HG02885 (cell line): Measurements from ENCODE around the gene GGA1.
A peak's percentile ranks its signal among the peaks of the same experiment; 100 is the strongest.

ENCODE experiments used
- ATAC-seq: cut with Tn5 transposase; IDR thresholded peaks from one replicate; pipeline ENCODE4 v1.9.1; 2021; ENCODE audit warnings: mild to moderate bottlenecking; ENCODE audit not compliant: unreplicated experiment, poor library complexity

GGA1 gene

GRCh38 chr22:37608477-37609239 is at the start of gene GGA1:
TSS of gene GGA1 (plus strand) at chr22:37608834. CDS start at chr22:37608861, 27 bp downstream.
- peak; percentile 82 for ATAC-seq

- no peak for ATAC-seq
These were observed 49.1 kb upstream of the GGA1 start for GRCh38 chr22:37559521-37559900.

DNA sequence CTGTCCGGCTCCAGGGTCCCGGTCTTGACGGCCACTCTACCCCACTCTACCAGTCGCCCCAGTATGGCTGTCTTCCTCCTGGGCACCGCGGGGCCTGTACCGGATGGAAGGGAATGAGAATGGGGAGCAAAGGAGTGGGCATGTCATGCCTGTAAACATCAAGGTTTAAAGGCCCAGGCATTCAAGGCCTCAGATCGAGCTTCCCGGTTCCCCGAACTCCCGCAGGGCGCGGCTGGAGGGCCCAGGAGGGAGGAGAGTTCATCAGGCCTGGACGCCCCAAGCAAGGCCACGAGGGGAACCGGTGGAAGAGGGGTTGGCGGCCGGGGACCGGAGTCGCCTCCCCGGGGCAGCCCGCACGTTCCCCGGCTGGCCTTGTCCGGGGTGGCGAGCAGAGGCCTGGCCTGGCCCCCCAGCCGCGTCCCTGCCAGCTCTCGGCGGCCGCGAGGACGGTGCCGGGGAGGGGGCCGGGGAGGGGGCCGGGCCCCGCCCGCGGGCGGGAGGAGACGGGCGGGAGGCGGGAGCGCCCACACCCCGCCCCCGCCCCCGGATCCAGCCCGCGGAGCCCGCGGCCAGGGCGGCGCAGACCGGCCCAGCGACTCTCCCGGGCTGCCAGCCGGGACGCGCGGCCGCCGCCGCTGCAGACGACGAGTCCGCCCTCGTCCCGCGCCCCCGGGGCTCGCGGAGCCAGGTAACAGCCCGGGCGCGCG is 48.6 kb upstream of the GGA1 start, which contains the start of gene CDC42EP1:
Gene CDC42EP1 (plus strand): TSS at position 580 of the 707 bp plus-strand sequence. CDS start 5,870 bp downstream, outside the sequence.
- no peak for ATAC-seq

- no peak for ATAC-seq
These were observed 47.9 kb upstream of the GGA1 start for GRCh38 chr22:37560608-37561211.

DNA sequence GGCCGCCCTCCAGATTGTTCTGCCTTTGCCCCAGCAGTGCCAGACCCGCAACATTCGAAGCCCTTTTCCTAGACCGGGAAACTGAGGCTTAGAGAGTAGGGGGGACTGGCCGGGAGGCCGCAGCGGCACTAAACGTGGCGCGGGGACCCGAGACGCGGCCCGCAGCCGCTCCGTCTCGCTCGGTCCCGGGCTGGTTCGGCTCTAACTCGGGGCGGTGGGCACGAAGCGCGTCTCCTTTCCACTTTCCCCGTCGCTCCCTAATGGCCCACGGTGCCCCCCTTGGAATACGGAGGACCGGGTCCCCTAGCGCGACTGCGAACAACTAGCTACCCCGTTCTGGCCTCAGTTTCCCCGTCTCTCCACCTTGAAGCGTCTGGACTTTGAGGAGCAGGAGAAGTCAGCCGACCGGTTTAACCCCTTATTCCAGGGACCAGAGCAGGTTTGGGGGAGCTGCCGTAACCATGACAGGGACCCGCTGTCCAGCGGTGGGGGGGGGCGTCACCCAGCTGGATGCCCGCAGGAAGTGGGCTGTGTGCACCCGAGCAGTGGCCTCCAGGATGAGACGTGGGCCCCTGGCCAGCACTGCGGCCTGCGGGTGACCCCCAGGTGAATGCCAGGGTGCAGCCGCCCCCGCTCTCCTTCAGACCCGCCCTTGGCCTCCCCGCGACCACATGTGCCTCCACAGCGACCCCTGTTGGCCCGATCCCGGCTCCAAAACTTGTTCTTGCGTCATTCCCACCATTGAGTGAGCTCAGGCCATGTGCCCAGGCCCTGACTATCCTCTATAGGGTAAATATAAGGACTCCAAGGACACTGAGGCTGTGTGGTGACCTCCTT is 47.2 kb upstream of the GGA1 start:
- ATAC-seq, result no peak

DNA sequence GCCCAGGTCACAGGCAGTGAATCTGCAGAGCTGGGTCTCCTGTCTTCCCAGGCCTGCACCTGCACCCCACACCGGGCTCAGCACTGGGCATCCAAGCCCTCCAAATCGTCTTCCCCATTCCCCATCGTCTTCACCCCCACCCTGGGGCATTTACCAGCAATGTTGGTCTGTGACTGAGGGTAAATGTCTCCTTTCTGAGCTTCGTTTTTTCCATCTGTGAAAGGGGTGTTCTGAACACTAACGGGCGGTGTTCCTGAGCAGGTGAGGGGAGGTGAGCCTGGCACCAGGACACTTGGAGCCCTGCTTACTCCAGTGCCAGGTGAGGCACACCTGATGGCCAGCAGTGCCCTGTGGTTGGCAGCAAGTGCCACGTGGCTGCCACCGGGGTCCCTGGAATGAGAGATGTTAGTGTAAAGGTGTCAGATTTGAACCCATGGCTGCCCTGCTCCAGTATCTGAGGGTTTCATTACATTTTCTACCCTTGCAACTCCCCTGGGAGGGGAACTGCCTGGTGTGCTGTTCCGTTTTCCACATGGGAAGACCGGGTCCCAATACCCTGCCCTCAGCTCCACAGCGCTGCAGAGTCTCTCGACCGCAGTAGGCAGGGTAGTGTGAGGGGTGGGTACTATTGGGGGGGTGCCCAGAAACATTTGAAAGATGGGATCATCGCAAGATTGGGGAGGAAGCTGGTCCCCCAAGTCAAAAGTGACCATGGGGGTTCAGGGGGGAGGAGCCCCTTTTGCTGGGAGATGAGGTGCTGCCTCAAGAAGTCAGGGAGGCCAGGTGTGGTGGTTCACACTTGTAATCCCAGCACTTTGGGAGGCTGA is 46.4 kb upstream of the GGA1 start:
- ATAC-seq, result no peak

DNA sequence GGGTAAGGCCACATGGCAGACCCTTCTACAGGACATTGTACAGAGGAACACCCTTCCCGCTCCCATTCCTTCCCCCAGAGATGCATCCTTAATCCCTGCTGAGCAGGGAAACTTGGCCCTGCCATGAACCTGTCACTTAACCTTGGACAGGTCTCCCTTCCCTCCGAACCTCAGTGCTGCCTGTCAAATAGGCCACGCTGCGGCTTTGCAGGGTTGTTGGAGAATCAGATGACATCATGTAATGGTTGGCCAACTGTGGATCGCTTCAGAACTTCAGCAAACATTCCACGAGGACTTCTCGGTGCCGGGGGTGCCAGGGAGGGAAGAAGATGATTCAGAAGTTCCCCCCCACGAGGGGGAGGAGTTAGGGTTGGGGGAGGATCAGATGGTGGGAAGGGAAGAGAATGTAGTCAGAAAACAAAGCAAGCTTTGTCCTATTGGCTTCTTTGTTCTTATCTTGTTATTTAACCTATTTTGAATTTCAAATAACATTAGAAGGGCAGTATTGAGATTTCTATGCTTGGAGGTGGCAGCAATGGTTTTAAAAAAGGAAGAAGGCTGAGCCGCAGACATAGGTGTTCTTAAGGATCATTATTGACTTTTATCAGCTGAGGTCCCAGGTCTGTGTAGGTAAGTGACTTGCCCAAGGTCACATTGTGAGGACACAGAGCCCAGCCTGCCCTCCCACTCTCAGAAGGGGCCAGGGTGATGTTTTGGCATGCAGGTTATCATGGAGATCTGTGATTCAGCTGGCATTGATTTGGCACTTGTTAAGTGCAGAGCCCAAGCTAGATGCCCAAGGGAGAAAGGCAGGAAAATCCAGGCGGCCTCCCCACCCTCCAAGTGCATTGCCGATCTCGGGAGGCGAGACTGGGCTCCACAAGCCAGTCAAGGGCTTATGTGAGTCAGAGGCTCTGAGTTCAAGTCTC is 45.2 kb upstream of the GGA1 start:
- ATAC-seq, result no peak

GRCh38 chr22:37564111-37564711 is 44.4 kb upstream of the GGA1 start:
- no peak for ATAC-seq

GRCh38 chr22:37565830-37566229 is 42.8 kb upstream of the GGA1 start:
- ATAC-seq, result no peak

GRCh38 chr22:37566329-37566837 is 42.3 kb upstream of the GGA1 start:
- no peak for ATAC-seq

GRCh38 chr22:37566903-37567798 is 41.5 kb upstream of the GGA1 start:
- peak; percentile 66 for ATAC-seq

GRCh38 chr22:37568012-37568411 is 40.6 kb upstream of the GGA1 start:
- ATAC-seq, result no peak

GRCh38 chr22:37568448-37569008 is 40.1 kb upstream of the GGA1 start:
- ATAC-seq, result no peak

DNA sequence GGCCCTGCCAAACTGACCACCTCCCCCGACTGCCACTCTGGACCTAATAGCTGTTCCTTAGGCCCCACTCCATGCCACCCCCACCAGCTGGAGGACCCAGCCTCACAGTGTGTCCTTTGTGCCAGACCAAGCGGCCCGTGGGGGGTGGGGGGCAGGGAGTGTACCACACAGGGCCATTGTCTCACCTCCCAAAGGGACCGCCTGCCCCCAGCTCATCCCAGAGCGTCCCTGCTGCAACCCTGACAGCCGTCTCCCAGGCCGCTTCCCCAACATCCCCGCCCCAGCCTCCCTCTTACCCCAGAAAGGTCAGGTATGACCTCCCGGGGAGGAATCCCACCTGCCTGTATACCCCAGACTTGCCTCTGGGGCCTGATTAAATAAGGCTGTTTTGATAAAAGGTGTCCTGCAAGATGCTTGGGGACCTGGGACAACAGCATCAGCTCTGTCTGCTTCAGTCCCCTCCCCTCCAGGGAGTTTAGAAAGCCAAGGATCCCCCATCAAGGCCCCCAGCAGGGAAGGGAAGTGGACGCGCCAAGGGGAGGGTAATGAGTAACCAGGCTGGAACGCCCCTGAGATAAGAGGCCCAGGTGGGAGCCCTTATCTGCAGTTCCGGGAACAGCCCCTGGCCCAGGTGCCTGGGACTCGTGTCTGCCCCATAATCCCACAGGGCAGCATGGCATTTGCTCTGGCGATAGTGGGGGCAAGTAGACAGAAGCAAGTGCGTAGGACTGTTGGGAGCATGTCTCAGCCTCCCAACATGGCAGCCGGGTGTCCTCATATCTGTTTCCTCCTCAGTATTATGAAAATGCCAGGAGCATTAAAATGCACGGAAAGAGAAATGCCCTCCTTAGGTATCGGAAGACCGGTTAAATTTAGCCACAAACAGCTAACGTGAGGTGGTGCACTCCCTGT is 39.4 kb upstream of the GGA1 start:
- ATAC-seq, result no peak

- ATAC-seq, result no peak
These were observed 38.5 kb upstream of the GGA1 start for GRCh38 chr22:37569921-37570660.
